DMS 273 treated with DMSO at 0.1 percent for 48 hours (cell line): ENCODE measurements around the gene SUFU.
"Not testable (repeated sequence)": the region's sequence is repeated elsewhere in the genome, so short reads cannot be mapped to it uniquely, and the experiment has no call there.

ENCODE experiments used
- DNase-seq: peaks from one replicate; lab custom pipeline; 2025; lab: John Stamatoyannopoulos, UW

Gene SUFU

DNA sequence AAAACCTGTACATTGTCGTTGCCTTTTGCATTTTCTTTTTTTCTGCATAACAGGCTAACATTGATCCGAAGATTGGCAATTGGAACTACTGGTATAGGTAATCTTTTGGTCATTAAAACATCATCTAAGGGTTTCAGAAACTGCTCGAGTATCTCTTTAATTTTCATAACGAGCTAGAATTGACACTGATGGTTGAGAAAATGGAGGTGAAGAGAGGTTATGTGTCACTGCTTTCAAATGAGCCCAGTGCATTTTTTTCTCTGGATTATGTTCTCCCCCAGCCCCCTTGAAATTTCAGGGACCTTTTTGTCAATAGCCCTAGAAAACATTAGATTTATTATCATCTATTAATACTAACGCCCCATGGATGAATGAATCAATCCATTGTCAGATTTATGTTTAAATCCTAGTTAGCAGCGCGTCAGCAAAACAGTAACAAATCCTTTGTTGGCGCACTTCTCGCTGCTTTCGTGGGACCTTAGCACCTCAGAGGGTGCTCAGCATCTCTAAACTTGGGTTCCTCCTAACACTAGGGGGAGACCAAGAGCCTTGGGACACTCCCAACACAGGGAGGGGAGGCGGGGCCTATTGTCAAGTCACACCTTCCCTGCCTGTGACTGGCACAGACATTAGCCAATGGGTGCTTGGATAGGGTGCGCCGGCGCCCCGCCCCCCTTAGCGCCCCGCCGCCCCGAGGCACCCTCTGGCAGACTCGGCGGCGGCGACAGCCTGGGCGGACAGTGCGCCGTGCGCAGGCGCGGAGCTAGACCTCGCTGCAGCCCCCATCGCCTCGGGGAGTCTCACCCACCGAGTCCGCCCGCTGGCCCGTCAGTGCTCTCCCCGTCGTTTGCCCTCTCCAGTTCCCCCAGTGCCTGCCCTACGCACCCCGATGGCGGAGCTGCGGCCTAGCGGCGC, at the start of gene SUFU:
TSS of gene SUFU (plus strand) at position 709 of the 915 bp plus-strand sequence. CDS start at position 890, 181 bp downstream.
- peak; percentile 81 for DNase-seq

DNA sequence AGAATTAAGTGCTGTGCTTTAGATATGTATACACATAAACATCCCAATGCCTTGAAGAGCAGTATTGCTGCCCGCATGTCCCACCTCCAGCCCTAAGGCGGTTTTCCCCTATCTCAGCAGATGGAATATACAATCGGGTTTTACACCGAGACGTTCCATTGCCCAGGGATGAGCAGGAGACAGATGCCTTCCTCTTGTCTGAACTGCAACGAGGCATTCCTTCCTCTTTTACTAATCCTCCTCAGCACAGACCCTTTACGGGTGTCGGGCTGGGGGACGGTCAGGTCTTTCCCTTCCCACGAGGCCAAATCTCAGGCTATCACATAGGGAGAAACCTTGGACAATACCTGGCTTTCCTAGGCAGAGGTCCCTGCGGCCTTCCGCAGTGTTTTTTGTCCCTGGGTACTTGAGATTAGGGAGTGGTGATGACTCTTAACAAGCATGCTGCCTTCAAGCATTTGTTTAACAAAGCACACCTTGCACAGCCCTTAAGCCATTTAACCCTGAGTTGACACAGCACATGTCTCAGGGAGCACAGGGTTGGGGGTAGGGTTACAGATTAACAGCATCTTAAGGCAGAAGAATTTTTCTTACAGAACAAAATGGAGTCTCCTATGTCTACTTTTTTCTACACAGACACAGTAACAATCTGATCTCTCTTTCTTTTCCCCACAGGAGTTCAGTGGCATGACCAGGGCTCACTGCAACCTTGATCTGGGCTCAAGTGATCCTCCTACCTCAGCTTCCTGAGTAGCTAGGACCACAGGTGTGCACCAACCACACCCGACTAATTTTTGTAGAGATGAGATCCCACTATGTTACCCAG, 48.9 kb upstream of the SUFU start:
- DNase-seq, result not testable (repeated sequence)

DNA sequence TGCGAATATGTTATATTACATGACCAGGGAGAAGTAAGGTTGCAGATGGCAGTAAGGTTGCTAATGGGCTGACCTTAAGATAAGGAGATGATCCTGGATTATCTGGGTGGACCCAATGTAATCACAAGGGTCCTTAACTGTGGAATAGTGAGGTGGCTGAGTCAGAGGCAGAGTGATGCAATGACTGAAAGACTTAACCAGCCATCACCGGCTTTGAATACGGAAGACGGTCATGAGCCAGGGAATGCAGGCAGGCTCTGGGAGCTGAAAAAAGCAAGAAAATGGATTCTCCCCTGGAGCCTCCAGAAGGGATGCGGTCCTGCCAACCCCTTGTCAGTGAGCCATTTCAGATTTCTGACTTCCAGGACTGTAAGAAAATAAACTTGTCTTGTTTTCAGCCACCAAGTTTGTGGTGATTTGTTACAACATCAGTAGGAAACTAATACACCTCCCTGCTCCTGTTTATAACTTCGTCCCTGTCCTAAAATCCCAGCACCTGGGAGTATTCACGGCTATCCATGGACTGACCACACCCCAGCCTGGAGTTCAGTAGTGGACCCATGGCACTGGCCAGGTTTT, 47.8 kb upstream of the SUFU start:
- DNase-seq, result no peak

DNA sequence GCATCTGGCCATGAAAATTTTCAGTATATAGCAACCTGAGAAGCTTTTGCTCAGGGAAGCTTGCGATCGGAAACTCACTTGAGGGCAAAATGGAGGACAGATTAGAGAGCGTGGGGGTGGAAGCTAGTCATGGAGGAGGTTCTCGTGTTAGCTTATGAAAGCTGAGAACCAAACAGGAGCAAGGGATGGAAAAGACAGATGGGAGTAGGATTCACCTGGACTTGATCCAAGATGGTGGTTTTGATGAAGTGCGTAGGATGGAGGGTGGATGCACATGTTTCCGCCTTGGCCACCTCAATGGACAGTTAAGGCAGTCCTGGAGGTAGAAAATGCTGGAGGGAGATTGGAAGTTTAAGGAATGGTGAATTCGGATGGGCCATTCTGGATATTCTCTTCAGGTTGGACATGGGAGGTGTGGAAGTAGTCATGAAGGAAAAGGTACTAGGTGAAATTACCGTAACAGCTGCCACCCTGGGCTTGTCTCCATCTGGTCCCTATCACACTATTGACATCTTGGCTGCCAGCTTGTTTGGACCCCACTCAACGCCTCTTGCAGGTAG, 46.1 kb upstream of the SUFU start:
- peak; percentile 89 for DNase-seq

DNA sequence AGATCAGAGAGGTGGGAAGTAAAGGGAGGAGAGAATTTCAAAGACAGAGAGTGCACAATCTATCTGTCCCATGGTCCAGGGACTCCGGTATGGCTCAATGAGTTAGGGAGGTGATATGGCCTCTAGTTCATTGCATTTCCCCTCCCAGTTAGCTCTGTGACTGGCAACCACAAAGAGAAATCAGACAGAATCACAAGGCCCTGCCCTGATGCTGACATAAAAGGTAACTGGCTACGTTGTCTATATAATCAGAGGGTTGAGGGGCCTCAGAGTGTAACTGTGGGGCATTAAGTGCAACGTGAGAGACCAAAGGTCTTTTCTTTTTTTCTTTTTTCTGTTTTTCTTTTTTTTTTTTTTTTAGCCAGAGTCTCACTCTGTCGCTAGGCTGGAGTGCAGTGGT, 45.1 kb upstream of the SUFU start:
- no peak for DNase-seq

DNA sequence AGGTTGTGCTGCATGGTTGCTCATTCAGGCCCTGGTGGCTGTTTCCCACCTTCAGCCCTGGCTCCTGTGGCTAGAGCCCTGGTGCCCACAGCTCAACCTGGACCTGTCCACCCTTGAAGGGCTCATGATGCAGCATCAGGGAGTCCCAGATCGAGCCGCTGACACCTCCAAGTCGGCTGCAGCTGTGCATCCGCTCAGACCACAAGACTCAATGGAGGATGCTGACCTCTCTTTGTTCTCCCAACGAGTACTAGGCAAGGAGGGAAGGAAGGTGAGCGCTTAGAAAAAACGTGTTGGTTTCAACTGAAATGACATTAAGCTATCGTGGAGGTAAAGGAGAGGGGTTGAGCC, 43.0 kb upstream of the SUFU start:
- no peak for DNase-seq

DNA sequence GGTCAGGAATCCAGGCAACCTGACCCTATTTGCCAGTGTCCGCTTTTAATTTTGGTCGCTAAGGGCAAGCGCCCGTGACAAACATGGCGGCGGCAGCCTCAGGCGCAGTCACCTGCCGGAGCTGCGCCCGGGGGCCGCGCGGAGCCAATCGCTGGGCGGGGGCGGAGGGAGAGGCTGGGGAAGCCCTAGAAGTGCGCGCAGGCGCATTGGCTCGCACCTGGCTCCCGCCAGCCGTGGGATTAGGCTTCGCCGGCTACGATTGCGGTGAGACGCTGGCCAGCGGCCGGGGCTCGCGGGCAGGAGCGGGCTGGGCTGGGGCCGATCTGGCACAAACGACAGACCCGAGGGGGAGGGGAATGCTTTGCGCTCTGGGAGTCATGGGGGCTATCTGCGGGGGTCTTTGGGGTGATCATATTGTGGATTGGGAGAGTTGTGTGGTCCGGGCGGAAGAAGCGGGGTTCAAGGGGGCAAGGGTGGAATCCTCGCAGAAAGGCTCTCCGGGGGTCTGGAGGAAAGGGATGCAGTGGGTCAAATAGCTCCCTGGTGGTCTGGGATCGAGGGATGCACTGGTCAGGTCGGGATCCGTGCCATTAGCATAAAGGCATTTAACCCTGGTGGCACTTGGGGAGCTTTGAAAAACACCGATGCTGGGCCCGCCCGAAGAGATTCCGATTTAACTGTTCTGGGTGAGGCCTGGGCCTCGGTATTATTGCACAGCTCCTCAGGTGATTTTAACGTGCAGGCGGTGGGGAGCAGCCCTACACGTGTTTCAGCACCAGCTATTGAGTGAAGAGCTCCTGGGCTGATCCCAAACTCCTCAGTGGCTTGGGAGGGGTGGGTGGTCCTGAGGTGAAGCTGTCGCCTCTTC, 42.4 kb upstream of the SUFU start:
- peak; percentile 47 for DNase-seq

DNA sequence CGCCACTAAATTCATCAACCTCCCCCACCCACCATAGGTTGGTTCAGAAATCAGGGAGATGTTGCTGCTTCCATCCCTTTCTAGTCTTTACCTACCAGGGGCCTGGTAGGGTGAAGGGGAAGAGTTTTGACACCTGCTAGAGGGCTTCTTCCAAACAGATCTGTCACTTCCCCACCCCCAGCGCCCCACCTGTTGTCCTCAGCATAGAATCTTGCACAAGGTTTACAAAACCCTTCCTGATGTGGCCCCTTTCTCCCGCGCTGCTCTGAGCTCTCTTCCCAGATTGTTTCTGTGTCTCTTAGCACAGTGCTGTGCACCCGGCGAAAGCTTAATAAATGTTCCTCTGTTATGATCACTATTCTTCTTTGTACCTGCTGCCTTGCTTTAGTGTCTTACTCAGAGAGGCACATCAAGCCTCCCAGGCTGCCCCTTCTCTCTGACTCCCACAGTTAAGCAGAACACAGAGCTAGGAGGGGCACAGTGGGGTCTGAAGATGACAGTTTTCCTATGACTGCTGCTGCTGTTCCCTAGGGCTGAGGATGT, 41.2 kb upstream of the SUFU start:
- no peak for DNase-seq

DNA sequence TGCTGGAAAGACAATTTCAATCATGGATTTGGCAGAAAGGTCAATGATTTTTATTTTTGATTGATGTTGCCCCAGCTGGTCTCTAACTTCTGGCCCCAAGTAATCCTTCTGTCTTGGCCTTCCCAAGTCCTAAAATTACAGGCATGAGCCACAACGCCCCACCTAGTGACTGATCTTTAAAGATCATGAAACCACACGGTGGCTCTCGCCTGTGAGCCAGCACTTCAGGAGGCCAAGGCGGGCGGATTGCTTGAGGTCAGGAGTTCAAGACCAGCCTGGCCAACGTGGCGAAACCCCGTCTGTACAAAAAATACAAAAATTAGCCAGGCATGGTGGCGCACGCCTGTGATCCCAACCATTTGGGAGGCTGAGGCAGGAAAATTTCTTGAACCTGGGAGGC, 39.8 kb upstream of the SUFU start:
- no peak for DNase-seq

DNA sequence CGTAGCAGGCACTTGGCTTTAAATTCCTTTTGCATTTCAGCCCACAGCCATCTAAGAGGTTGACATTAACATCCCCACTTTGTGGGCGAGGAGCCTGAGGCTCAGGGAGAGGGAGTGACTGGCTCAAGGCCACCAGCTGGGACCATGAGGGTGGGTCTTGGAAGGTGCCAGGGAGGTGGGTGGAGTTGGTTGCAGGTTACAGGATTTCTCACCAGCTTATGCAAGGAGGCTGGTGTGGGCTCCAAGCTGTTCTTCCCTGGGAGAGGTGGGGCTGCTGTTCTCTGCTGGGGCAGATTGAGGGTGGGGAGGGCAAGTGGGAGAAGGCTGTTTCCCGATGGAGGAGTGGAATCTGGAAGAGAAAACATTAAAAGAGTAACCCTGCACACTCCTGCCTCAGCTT, 38.3 kb upstream of the SUFU start:
- no peak for DNase-seq

DNA sequence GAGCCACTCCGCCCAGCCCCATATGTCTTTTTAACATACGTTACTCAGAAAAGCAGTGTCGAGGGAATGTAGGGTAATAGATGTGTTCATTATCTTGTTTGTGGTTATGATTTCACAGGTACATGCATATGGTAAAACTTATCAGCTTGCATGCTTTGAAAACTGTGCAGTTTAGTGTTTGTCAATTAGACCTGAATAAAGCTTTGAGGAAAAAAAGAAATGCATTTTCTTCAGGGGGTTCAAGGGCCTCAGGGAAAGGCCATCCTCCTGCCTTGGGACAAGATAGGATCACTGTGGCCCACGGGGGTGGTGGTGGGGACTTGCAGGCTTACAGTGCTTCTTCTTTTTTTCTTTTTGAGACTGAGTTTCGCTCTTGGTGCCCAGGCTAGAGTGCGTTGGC, 36.5 kb upstream of the SUFU start:
- no peak for DNase-seq

DNA sequence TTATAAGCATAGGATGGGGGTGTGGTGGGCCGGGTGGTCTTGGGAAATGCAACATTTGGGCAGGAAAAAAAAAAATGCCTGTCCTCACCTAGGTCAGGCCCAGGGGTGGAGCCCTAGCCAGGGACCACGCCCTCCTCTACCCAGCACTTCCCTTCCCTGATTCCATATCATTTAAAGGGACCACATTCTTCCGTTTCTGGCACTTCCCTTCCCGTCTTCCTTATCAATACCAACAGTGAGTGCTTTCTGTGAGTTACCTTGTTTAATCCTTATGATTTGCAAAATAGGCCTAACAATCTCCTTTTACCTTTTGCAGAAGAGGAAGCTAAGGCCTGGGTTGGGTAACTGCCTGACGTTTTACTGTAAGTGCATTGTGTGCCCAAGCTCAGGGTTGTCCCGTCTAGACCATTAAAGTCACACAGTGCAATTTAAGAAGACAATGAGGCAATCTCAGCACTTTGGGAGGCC, 35.8 kb upstream of the SUFU start:
- no peak for DNase-seq

DNA sequence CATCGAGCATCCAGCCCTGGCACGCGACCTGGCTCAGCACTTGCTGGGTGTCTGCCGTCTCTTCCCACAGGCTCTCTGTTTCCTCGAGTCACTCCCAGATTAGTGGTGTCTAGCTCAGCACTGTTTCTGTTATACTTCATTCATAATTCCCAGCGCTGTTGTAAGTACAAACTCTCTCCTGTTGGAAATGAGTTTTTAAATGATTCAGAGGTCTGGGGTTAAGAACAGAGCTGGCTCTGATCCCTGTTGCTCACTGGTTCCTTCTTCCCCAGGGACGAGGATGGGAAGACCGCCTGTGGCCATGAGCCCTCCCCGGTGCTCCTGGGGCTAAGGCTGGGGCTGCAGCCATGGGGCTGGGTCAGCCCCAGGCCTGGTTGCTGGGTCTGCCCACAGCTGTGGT, 35.1 kb upstream of the SUFU start:
- no peak for DNase-seq

DNA sequence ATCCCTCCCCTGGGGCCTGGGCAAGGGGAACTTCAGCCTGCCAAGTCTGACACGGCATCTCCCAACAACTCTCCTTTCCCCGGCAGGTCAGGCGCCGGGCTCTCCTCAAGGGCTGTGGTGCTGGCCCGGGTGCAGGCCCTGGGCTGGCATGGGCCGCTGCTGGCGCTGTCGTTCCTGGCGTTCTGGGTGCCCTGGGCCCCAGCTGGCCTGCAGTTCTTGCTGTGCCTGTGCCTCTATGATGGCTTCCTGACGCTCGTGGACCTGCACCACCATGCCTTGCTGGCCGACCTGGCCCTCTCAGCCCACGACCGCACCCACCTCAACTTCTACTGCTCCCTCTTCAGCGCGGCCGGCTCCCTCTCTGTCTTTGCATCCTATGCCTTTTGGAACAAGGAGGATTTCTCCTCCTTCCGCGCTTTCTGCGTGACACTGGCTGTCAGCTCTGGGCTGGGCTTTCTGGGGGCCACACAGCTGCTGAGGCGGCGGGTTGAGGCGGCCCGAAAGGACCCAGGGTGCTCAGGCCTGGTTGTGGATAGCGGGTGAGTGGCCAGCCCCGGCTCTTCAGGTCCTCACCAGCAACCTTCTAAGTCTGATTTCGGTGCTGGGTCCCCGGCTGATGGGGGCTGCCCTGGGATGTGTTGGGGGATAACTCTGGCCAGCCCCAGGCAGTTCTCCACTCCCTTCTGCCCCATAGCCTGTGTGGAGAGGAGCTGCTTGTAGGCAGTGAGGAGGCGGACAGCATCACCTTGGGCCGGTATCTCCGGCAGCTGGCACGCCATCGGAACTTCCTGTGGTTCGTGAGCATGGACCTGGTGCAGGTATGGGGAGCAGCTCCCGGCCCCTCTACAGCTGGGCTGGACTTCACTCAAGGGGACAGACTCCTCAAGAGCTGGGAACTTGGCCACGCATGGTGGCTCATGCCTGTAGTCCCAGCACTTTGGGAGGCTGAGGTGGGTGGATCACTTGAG, 32.9 kb upstream of the SUFU start:
- DNase-seq, result no peak

DNA sequence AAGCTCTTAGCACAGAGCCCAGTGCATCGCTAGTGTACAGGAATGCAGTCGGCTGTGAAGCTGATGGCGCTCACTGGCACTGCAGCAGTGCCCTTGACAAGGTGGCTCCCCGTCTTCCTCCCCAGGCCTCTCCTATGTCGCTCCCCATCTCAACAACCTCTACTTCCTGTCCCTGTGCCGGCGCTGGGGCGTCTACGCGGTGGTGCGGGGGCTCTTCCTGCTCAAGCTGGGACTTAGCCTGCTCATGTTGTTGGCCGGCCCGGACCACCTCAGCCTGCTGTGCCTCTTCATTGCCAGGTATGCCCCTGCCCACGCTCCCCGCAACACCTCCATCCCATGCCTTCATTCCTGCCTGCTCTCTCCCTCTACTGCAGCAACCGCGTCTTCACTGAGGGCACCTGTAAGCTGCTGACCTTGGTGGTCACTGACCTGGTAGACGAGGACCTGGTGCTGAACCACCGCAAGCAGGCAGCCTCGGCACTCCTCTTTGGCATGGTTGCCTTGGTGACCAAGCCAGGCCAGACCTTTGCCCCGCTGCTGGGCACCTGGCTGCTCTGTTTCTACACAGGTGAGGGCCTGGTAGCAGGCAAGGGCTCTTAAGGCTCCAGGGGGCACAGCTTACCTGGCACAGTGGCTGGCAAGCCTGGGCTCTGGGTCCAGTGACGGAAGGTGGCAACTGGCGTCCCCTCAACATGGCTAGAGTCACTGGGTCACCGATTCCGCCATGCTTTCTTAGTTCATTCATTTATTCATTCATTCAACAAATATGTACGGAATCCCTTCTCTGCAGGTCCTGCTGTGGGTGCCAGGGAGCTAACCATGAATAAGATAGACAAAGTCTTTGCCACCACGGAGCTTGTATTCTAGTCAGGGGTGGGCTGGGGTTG, 30.1 kb upstream of the SUFU start:
- DNase-seq, result no peak

DNA sequence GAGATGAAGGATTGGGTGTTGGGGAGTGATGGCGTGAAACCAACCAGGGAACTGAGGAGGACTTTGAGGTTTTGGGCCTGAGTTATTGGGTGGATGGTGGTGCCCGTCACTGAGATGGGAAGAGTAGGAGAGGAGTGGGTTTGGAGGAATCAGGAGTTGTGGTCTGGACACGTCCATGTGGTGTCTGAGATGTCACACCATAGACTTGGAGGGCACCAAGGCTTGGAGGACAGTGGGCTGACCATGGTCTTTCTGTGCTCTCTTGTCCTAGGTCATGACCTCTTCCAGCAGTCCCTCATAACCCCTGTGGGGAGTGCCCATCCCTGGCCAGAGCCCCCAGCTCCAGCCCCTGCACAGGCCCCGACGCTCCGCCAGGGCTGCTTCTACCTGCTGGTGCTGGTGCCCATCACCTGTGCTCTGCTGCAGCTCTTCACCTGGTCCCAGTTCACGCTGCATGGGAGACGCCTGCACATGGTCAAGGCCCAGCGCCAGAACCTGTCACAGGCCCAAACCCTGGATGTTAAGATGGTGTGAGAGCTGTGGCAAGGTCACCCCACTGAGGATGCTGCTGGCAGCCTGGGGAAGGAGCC, 28.2 kb upstream of the SUFU start:
- no peak for DNase-seq

DNA sequence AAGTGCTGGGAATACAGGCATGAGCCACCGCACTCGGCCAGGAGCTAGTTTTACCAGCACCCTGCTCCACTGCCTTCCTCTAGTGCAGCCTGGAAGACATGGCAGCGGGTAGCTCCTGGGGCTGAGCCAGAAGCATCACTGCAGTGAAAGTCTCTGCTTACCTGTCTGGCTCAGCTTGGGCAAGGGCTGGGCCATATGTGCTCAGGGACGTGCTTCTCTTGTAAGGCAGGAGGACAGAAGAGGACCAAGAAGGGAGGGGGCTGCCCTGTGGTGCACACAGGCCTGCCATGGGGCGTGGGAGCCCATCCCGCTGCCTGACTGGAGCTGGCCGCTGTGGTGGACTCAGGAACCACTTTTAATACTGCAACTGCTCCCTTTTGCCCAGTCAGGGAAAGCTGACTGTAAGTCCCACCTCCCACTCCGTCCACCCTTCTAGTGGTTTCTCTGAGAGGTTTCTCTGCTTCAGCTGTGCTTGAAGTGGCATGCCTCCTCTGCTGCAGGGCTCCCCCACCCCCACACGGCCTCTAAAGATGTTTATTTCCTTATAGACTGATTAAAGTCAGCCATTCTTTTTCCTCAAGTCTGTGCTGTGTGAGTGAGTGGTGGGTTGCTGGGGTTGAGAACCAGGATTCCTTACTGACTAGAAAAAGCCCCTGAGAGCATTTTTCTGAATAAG, 27.2 kb upstream of the SUFU start:
- DNase-seq, result no peak

DNA sequence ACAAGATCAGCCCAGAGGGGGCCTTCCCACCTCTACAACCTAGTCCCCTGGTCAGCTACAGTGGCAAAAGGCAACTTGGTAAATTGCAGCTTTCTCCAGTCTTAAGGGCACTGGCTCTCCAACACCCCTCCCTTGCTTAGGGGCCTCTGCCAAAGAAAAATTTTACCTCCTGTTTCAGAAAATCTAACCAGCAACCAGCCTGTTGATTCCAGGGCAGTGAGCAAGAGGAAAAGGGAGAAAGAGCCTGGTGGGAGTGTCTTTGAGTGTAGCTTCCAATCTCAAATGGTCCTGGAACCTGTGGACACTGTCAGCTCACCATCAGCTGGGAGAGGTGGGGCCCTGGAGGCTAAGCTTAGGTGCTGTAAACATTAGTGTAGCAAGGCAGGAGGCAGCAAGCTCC, 24.1 kb upstream of the SUFU start:
- DNase-seq, result no peak
